ENCODE measurements around the gene FCGR1A. TPM values are rescaled to one million over a fixed set of nuclear protein-coding genes. Genes with fewer than 3 reads are reported as not detected.
"Not testable (repeated sequence)": the region's sequence is repeated elsewhere in the genome, so short reads cannot be mapped to it uniquely, and the experiment has no call there.

Gene FCGR1A
- total RNA-seq, result 1 to 10 TPM; 2.8 to 8.5 (median 3.8) TPM

DNA sequence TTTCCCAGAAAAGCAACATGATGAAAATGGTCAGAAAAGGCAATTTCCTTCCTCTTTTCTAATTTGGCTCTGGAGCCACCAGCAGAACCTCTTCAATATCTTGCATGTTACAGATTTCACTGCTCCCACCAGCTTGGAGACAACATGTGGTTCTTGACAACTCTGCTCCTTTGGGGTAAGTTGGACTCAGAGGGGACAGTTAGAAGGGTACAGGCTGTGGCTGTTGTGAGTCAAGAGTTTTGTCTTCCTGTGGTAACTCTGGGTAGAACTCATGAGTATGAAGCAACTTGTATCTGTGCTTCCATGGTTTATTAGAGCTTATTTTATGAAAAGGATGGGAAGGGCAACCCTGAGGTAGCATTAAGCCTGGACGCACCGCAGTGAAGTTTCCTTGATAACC, at the start of gene FCGR1A:
Gene FCGR1A, plus strand, starts transcription at position 95 of the 400 bp plus-strand sequence. Its CDS starts 50 bp downstream, at position 145.
- H3K27ac ChIP-seq; H3K27me3 ChIP-seq; H3K36me3 ChIP-seq; intact Hi-C loops (cut with DNase I; ENCODE audit: low total_unique reads); H3K9me3 ChIP-seq; DNase-seq (ENCODE audit: low spot score in 2 of 2); H3K4me1 ChIP-seq; H3K4me3 ChIP-seq: not testable (repeated sequence)

DNA sequence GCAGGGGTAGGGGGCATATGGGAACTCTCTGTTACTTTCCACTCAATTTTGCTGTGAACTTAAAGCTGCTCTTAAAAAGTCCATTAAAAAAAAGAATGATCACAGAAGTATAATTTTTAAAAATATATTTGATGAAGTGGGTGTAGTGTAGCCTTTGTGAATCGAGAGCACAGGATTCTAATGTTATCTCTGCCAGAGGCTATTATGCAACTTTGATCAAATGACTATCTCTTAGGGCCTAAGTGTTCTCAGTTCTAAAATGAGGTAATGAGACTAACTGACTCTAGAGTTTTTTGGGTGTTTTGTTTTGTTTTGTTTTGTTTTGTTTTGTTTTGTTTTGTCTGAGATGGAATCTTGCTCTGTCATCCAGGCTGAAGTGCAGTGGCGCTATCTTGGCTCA, 49.7 kb upstream of the FCGR1A start:
- H3K4me1 ChIP-seq; H3K36me3 ChIP-seq; H3K27me3 ChIP-seq; intact Hi-C loops (cut with DNase I; ENCODE audit: low total_unique reads); H3K27ac ChIP-seq; DNase-seq (ENCODE audit: low spot score in 2 of 2); H3K9me3 ChIP-seq; H3K4me3 ChIP-seq: not testable (repeated sequence)

DNA sequence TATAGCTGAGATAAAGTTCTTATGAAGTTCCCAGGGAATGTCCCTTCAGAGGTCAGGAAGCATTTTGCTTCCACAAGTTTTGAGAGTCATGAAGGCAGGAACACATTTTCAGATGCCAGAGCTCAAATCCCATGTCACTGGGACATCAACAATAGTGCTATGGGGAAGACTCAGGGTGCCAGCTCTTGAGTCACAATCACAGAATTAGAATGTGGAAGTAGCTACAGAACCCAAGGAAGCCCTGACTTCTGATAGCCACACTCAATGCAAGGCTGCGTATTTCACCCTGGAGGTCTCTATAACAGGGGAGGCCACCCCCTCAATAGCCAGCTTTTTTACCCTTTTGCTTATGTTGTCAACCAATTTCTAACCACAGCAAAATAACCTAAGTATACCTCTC, 47.8 kb upstream of the FCGR1A start:
- H3K4me1 ChIP-seq; H3K27me3 ChIP-seq; H3K9me3 ChIP-seq; DNase-seq (ENCODE audit: low spot score in 2 of 2); H3K27ac ChIP-seq; intact Hi-C loops (cut with DNase I; ENCODE audit: low total_unique reads); H3K36me3 ChIP-seq; H3K4me3 ChIP-seq: not testable (repeated sequence)

DNA sequence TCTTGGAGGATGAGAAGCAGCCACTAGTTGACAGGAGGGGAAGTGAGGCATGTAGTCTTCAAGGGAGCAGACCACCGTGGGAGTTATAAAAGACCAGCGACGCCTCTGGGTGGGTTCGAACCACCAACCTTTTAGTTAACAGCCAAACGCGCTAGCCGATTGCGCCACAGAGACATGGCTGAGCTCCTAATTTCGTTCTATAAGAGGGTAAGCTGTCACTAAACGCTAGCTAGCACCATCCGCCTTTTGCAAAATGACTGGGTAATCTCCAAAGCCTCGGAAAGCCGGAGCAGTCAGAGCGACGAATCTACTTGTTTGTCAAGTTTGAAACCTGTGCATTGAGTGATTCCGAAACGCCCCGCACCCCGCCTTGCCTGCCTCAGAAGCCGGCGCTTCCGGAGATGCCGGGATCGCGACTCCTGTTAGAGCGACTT, 42.3 kb upstream of the FCGR1A start:
- H3K4me1 ChIP-seq; H3K27me3 ChIP-seq; H3K36me3 ChIP-seq; H3K4me3 ChIP-seq; H3K27ac ChIP-seq; intact Hi-C loops (cut with DNase I; ENCODE audit: low total_unique reads); H3K9me3 ChIP-seq: not testable (repeated sequence)
- DNase-seq (ENCODE audit: low spot score in 2 of 2), result peak in 1 of 2 donors; percentile 51

DNA sequence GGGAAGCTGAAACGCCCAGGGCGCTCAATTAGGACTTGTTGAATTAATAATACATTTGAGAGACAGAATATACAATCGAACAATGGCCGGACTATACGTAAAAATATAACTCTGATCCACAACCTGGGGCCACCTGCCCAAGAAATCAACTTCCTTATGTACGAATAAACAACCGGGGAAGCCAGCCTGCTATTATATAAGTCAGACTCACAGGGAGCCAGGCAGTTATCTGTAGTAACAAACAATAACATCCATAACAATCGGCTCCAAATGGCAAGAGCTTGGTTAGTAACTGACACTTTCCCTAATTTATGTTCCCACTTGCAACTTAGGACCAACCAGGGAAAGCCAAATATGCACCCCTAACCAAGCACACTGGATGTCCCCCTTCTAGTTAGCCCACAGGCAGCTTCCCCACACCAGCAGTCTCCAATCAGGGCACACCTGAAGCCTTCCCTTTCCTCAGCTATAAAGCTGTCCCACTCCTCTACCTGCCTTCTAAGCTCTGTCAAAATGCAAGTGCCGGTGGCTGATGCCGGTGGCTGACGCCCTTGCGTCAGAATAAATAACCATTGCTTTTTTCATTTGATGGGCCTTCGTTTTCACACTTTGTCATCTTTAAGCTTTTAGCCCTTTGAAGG, 41.8 kb upstream of the FCGR1A start:
- H3K4me1 ChIP-seq; H3K27me3 ChIP-seq; H3K9me3 ChIP-seq; DNase-seq (ENCODE audit: low spot score in 2 of 2); H3K4me3 ChIP-seq; intact Hi-C loops (cut with DNase I; ENCODE audit: low total_unique reads); H3K27ac ChIP-seq; H3K36me3 ChIP-seq: not testable (repeated sequence)

DNA sequence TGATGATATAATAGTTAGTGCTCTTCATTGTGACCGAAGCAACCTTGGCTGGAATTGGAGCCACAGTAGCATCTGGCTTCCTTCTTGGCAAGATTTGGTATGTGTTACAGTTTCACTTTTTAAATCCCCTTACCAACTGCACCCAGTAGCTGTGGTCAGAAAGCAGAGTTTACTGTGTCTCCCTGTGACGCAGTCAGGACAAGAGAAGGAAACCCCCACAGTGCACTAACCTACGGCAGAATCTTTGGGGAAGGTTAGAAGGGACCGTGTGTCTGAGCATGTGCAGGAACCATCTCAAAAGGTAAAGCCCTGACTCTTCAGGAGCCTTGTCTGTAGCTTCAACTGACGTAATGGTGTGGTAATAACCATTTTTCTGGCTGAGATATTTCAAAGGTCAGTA, 40.6 kb upstream of the FCGR1A start:
- intact Hi-C loops (cut with DNase I; ENCODE audit: low total_unique reads); H3K27me3 ChIP-seq; H3K9me3 ChIP-seq; DNase-seq (ENCODE audit: low spot score in 2 of 2); H3K36me3 ChIP-seq; H3K4me3 ChIP-seq; H3K27ac ChIP-seq; H3K4me1 ChIP-seq: not testable (repeated sequence)

DNA sequence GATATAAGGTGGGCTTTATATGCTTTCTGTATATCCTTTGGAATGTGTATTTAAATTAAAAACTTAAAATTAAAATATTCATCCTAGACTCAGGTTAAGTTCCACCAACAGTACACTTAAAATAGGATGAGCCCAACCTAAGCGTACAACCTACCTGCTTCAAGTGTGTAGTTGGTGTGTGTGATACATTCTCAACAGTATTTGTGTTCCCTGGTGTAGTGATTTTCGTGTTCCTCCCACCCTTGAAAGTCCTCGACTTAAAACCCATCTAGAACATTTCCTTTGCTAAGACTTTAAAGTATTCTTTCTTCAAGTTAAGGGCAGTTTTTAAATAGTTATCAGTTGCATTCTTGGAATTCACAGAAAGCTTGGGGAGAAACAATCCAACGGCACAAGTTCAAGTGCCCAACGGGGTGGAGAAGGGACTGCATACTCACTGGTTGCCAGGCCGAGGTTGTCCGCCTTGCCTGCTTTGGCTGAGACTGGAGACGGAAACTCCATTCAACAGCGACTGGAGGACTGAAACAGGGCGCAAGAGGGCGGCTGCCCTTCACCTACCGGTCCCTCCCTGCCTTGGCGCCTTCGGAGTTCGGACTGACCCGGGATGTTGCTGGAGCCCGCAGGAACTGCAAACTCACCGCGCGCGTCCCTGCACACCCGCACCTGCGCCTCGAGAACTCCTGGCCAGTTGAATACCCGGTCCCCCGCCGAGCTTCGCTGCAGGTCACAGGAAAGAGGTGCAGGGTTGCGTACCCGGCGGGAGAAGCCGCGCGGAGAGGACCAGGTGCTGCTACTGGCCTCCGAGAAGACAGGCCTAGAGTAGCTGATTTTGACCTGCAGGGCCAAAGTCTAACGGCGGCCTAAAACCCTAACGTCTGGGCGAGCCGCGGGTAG, 35.8 kb upstream of the FCGR1A start:
- H3K9me3 ChIP-seq; H3K4me3 ChIP-seq; intact Hi-C loops (cut with DNase I; ENCODE audit: low total_unique reads); H3K4me1 ChIP-seq; DNase-seq (ENCODE audit: low spot score in 2 of 2); H3K27ac ChIP-seq; H3K27me3 ChIP-seq; H3K36me3 ChIP-seq: not testable (repeated sequence)

DNA sequence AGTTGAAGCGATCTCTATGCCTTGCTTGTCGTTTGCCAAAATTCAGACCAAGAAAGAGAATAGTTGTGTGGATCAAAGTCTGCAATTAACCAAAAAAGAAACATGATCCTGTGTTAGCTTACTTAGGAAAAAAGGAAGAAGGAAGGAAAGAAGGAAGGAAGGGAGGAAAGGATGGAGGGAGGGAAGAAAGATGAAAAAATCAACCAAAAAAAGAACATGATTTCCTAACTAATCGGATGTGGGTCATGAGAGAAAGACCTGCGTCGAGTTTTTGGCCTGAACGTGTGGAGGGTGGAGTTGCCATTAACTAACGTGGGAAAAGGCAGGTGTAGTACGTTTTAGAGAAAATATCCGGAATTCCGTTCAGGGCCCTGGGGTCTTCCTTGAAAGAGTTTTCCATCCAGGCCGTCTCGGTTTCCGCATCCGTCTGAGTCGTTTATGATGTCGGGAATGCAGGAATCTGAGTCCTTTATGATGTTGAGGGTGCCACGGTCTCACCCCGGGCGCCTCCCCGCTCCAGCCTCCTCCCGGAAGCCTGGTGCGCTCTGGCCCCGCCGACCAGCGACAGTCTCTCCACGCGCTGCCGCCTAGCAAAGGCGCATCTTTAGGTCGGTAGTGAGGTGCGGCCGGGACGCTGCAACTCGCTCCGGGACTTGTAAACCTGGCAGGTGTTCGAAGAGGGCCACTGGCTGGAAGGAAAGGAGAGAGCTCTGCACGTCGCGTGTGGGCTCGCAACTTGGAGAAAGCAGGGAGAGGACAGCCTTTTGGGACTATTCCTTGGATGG, 34.9 kb upstream of the FCGR1A start:
- intact Hi-C loops (cut with DNase I; ENCODE audit: low total_unique reads); H3K36me3 ChIP-seq; H3K4me3 ChIP-seq; H3K27me3 ChIP-seq; H3K4me1 ChIP-seq; H3K27ac ChIP-seq; H3K9me3 ChIP-seq; DNase-seq (ENCODE audit: low spot score in 2 of 2): not testable (repeated sequence)

DNA sequence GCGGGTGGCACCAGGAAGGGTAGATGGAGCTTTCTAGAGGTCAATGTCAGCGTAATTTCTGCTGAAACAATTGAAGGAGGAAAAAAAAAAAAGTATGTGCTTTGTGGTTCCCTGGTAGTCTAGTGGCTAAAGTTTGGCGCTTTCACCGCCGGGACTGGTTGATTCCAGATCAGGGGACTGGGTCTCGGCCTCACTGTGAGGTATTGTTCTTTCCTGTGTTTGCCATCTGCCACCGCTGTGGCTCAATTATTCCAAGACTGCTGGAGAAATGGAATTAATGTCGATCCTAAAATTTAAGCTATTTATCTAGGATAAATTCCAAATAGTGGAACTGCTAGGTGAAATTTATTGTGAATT, 34.4 kb upstream of the FCGR1A start:
- H3K4me3 ChIP-seq; H3K27ac ChIP-seq; H3K9me3 ChIP-seq; intact Hi-C loops (cut with DNase I; ENCODE audit: low total_unique reads); H3K27me3 ChIP-seq; DNase-seq (ENCODE audit: low spot score in 2 of 2); H3K4me1 ChIP-seq; H3K36me3 ChIP-seq: not testable (repeated sequence)

DNA sequence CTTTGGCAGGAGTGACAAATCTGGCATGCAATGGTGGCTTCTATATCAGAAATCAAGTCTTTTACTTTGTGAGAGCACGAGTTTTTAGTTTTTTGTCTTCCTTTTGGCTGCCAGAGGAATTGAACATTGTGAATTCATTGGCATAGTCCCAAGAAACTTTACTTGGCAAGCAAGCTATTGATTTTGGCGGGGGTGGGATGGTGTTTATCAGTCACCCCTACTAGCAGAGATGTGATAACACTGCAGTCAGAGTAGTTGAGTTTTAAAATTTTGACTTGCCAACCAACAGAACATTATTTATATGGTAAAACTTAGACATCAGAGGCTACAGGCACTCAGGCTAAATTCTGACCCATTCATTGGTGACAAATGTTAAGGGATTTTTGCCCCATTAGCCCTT, 31.9 kb upstream of the FCGR1A start:
- H3K4me1 ChIP-seq; intact Hi-C loops (cut with DNase I; ENCODE audit: low total_unique reads); H3K36me3 ChIP-seq; DNase-seq (ENCODE audit: low spot score in 2 of 2); H3K4me3 ChIP-seq; H3K27me3 ChIP-seq; H3K9me3 ChIP-seq; H3K27ac ChIP-seq: not testable (repeated sequence)

DNA sequence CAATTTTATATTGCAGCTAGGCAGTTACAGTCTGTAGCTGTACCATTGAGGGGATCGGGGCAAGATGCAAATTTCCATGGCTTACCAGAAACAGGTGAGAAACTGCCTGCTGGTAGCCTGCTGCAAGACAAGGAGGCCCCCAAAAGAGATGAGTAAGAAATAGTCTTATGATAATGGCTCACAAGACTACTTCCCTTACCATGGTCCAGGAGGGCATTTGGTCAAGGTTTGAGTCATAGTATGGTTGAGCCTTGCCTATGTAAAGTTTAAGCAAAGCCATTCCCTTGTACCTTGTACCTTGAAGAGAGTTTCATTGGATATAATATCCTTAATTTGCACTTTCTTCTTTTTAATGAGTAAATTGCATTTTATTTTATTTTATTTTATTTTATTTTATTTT, 30.3 kb upstream of the FCGR1A start:
- H3K9me3 ChIP-seq; H3K4me3 ChIP-seq; intact Hi-C loops (cut with DNase I; ENCODE audit: low total_unique reads); H3K4me1 ChIP-seq; H3K27me3 ChIP-seq; H3K36me3 ChIP-seq; DNase-seq (ENCODE audit: low spot score in 2 of 2); H3K27ac ChIP-seq: not testable (repeated sequence)

DNA sequence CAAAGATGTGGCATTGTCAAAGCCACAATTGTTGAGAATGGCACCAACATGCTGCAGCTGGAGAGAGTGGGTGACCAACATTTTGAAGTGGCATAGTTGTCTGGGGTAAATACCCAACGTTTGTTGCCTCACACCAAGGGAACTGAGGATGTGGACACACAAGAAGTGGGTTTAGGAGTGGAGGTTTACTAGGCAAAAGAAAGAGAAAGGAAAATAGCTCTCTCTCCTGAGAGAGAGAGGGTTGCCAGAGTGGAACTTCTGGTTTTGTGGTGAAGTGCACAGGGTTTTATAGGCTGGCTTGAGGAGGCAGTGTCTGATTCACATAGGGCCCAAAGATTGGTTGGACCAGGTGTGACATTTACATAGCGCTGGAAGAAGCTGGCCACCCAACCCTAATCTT, 29.0 kb upstream of the FCGR1A start:
- H3K36me3 ChIP-seq; DNase-seq (ENCODE audit: low spot score in 2 of 2); H3K27me3 ChIP-seq; H3K9me3 ChIP-seq; intact Hi-C loops (cut with DNase I; ENCODE audit: low total_unique reads); H3K27ac ChIP-seq; H3K4me3 ChIP-seq; H3K4me1 ChIP-seq: not testable (repeated sequence)

DNA sequence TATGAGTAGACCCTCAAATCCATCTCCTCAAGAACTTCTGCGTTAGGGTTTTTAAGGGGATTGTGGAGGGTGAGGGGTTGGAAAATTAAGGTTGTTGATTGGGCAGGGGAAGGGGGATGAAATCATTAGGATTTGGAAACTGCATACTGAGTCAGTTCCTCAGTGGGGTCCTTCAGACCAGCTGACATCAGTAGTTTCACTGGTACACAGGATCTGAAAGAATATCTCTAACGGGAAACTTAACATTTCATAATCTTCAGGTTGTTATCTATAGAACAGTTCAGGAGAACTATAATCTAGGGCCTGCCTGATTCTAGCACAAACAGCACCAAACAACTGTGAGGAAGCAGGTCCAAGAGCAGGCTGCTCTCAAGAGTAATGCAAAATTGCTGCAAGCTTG, 27.2 kb upstream of the FCGR1A start:
- H3K36me3 ChIP-seq; H3K9me3 ChIP-seq; intact Hi-C loops (cut with DNase I; ENCODE audit: low total_unique reads); H3K4me3 ChIP-seq; H3K4me1 ChIP-seq; H3K27me3 ChIP-seq; DNase-seq (ENCODE audit: low spot score in 2 of 2); H3K27ac ChIP-seq: not testable (repeated sequence)

All from breast epithelium (tissue), 4 donors.